Sigmoid colon (tissue), 7 donors: ENCODE measurements around the gene ZNF77. TPM values are rescaled to one million over a fixed set of nuclear protein-coding genes. Genes with fewer than 3 reads are reported as not detected.

ENCODE experiments used
- DNase-seq: peaks from one replicate; pipeline ENCODE4 v3.0.0-alpha.2; 2019
- H3K27ac ChIP-seq, 4 donors: fragments of 200-600 bp; sonication (generic); one replicate each; pipeline ENCODE4 v1.5.1; 2016 to 2019; ENCODE audit warnings: mild to moderate bottlenecking in 1 of 4
- H3K27me3 ChIP-seq, 3 donors: fragments of 200-600 bp; sonication (generic); one replicate each; pipeline ENCODE4 v1.5.1; 2019; ENCODE audit warnings: mild to moderate bottlenecking in 1 of 3
- H3K36me3 ChIP-seq, 4 donors: fragments of 200-600 bp; sonication (generic); one replicate each; pipeline ENCODE4 v1.5.1; 2016 to 2019
- H3K4me1 ChIP-seq, 4 donors: fragments of 200-600 bp; sonication (generic); one replicate each; pipeline ENCODE4 v1.5.1; 2017 to 2019
- H3K4me3 ChIP-seq, 4 donors: fragments of 200-600 bp; sonication (generic); one replicate each; pipeline ENCODE4 v1.5.1; 2017 to 2019; ENCODE audit warnings: mild to moderate bottlenecking in 2 of 4, moderate library complexity in 1 of 4
- H3K9me3 ChIP-seq, 4 donors: fragments of 200-600 bp in 3 of 4; sonication (generic) in 3 of 4; one replicate each; pipeline versions ENCODE4 v1.5.1 to v1.6.1; 2013 to 2019
- CTCF ChIP-seq, 4 experiments: fragments of 450-650 bp in 3 of 4; fragments of 200-600 bp in 1 of 4; IDR thresholded peaks; one replicate each; pipeline ENCODE4 v1.5.1; 2016 to 2019; ENCODE audit warnings: antibody characterized with exemption in 4 of 4, mild to moderate bottlenecking in 3 of 4, moderate library complexity in 2 of 4
- EP300 ChIP-seq, 4 donors: sonication (generic); formaldehyde crosslinking; IDR thresholded peaks; one replicate each; pipeline ENCODE4 v1.6.1; 2017; ENCODE audit warnings: antibody characterized with exemption in 4 of 4
- POLR2A ChIP-seq, 2 donors: fragments of 450-650 bp; IDR thresholded peaks; one replicate each; pipeline ENCODE4 v1.6.1; 2016; ENCODE audit warnings: antibody characterized with exemption in 2 of 2, mild to moderate bottlenecking in 2 of 2, moderate library complexity in 2 of 2
- POLR2AphosphoS5 ChIP-seq, 4 donors: sonication (generic); formaldehyde crosslinking; IDR thresholded peaks; one replicate each; pipeline ENCODE4 v1.6.1; 2017; ENCODE audit warnings: antibody characterized with exemption in 4 of 4
- WGBS, 2 donors: extraction: QIAGEN DNeasy Blood & Tissue Kit; methylation state at CpG; one replicate each; pipeline ENCODE4 v1.1.7; 2013; 5-methylcytosine and 5-hydroxymethylcytosine counted together
- intact Hi-C: fragments of 100-400 bp; cut with DNase I; formaldehyde crosslinking; loops from one replicate; pipeline ENCODE4 v1.15.1; 2023
- polyA plus RNA-seq, 3 donors: library from polyadenylated mRNA; stranded (reverse); fragments of 200-250 nt; gene quantifications; one replicate each; pipeline ENCODE4 v1.2.3, GENCODE V29; 2013
- total RNA-seq, 4 donors: library from RNA; depleted of rRNA; stranded (reverse); fragments of >200 nt; gene quantifications; one replicate each; pipeline ENCODE4 v1.1.0, GENCODE V29; 2016
- donor health status: healthy with polysubstance abuse.
- donor health status: Bipolar disorder and iron deficiency.
- donor health status: healthy.

Gene ZNF77
- total and polyA plus RNA-seq, 7 donors, result 1.8 to 8.2 (median 3.4) TPM

DNA sequence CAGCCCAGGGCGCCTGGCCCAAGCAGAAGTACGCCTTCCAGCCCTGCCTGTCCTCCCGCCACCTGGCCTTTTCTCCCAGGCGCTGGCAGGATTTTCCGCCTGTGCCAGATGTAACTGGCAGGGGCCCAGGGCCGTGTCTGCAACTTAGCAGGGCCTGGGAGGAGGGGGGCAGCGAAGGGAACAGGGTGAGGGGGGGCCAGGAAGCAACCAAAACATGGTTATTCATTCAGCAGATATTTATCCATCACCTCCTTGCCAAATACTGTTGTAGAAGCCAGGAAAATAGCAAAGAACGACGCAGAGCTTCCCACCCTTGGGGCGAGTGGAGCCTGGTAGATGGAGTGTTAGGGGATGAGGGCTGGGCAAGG is 38.2 kb upstream of the ZNF77 start:
- intact Hi-C loops, result loop anchor here (1.0 to 5.0 kb wide), 2 partner anchors 64 to 78 kb away; no protein-coding TSS in a partner anchor
- peak; percentile 98 for DNase-seq
- WGBS, 2 donors, result 5 to 19% methylated on average over 10 of the region's 10 CpGs
- no peaks in the 10 kb centered on the region for H3K36me3 ChIP-seq
- peak overlapping the region; percentile 85 to 87 (median 86) for H3K27ac ChIP-seq
- peak; percentile 64 to 82 (median 74) for TF ChIP-seq POLR2AphosphoS5 (IDR thresholded peaks at IDR 0.05)
- no peak for TF ChIP-seq POLR2A (IDR thresholded peaks at IDR 0.05)
- no peak for TF ChIP-seq CTCF (IDR thresholded peaks at IDR 0.05)
- TF ChIP-seq EP300 (IDR thresholded peaks at IDR 0.05), result peak in 1 of 4 donors; percentile 3
- peaks cover 0 to 26% (median 24%) of the 10 kb centered on the region in 4 donors for H3K4me1 ChIP-seq
- peak overlapping the region in 1 of 4 donors; percentile 52 for H3K4me3 ChIP-seq
- H3K9me3 ChIP-seq, result no peaks in the 10 kb centered on the region
- no peaks in the 10 kb centered on the region for H3K27me3 ChIP-seq

DNA sequence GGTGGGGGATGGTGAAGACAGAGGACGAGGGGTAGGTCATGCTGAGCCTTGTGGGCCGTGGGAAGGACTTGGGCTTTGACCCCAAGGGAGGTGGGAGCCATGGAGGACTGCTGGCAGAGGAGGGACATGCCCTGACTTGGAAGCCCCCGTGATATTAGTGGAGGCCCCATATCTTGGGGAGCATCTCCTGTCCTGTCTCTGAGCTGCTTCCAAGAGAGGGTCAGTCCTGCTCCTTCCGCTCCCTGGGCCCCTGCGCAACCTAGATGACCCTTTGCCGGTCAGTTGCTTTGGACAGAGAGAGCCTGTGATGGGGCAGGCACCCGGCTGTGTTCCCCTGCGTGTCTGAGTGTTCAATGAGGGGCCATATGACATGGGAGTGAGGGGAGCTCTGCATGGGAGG is 37.8 kb upstream of the ZNF77 start:
- no peaks in the 10 kb centered on the region for H3K9me3 ChIP-seq
- H3K4me3 ChIP-seq, result no peak overlapping the region
- H3K4me1 ChIP-seq, result peaks cover 0 to 29% (median 28%) of the 10 kb centered on the region in 4 donors
- H3K27ac ChIP-seq, result peak overlapping the region; percentile 85 to 87 (median 86)
- H3K36me3 ChIP-seq, result no peaks in the 10 kb centered on the region
- TF ChIP-seq POLR2AphosphoS5 (IDR thresholded peaks at IDR 0.05), result no peak
- TF ChIP-seq POLR2A (IDR thresholded peaks at IDR 0.05), result no peak
- TF ChIP-seq EP300 (IDR thresholded peaks at IDR 0.05), result no peak
- TF ChIP-seq CTCF (IDR thresholded peaks at IDR 0.05), result no peak
- WGBS, 2 donors, result 45 to 66% methylated on average over 8 of the region's 8 CpGs
- no peak for DNase-seq
- intact Hi-C loops, result loop anchor here (5.0 kb wide), 1 partner anchor 65 kb away; no protein-coding TSS in a partner anchor
- H3K27me3 ChIP-seq, result no peaks in the 10 kb centered on the region

- WGBS, 2 donors, result 81 to 91% methylated on average over 5 of the region's 5 CpGs
- TF ChIP-seq POLR2AphosphoS5 (IDR thresholded peaks at IDR 0.05) (no peak), EP300 (IDR thresholded peaks at IDR 0.05) (no peak), POLR2A (IDR thresholded peaks at IDR 0.05) (no peak), CTCF (IDR thresholded peaks at IDR 0.05) (no peak)
- no peaks in the 10 kb centered on the region for H3K27me3 ChIP-seq
- peak overlapping the region in 1 of 4 donors; percentile 85 for H3K27ac ChIP-seq
- no peak for DNase-seq
- H3K4me3 ChIP-seq, result no peak overlapping the region
- H3K9me3 ChIP-seq, result no peaks in the 10 kb centered on the region
- no peaks in the 10 kb centered on the region for H3K36me3 ChIP-seq
- peaks cover 0 to 35% (median 32%) of the 10 kb centered on the region in 4 donors for H3K4me1 ChIP-seq
- intact Hi-C loops, result loop anchor here (5.0 kb wide), 1 partner anchor 65 kb away; no protein-coding TSS in a partner anchor
These were observed 37.1 kb upstream of the ZNF77 start for GRCh38 chr19:2981898-2982297.

GRCh38 chr19:2978772-2979171 is 34.0 kb upstream of the ZNF77 start:
- WGBS, 2 donors, result 26 to 74% methylated on average over 9 of the region's 9 CpGs
- Histone ChIP-seq H3K36me3 (no peaks in the 10 kb centered on the region), H3K4me3 (no peak overlapping the region), H3K27ac (peak overlapping the region in 2 of 4 donors; percentile 44 to 55), H3K27me3 (no peaks in the 10 kb centered on the region), H3K9me3 (no peaks in the 10 kb centered on the region), H3K4me1 (peaks cover 0 to 43% (median 39%) of the 10 kb centered on the region in 4 donors)
- DNase-seq, result no peak
- intact Hi-C loops, result loop anchor here (2.0 kb wide), 1 partner anchor 56 kb away; no protein-coding TSS in a partner anchor
- TF ChIP-seq POLR2AphosphoS5 (IDR thresholded peaks at IDR 0.05) (no peak), EP300 (IDR thresholded peaks at IDR 0.05) (no peak), CTCF (IDR thresholded peaks at IDR 0.05) (no peak), POLR2A (IDR thresholded peaks at IDR 0.05) (no peak)
